Measurements from ENCODE around the gene FAM200A.

FAM200A gene

GRCh38 chr7:99500637-99501009 is 51.3 kb downstream of the FAM200A start:
- no peak overlapping the region; the same call in 1 of the 2 replicates for H3K27ac ChIP-seq (ENCODE audit: low read length)
- H2AFZ ChIP-seq (ENCODE audit: low read length): peak overlapping the region; percentile 91
- no peak for DNase-seq

GRCh38 chr7:99499721-99500636 is 51.9 kb downstream of the FAM200A start, which contains the start of gene ZNF394:
Gene ZNF394 (minus strand): TSS chr7:99500281. CDS start chr7:99500093, 188 bp downstream.
- Histone ChIP-seq H3K9me2 (replicated peaks; ENCODE audit: insufficient read depth, low read length) (no peaks in the 10 kb centered on the region), H3K79me2 (ENCODE audit: low read length) (peaks cover 56% of the 10 kb centered on the region), H3K36me3 (replicated peaks; ENCODE audit: insufficient read depth, low read length) (peaks cover 8% of the 10 kb centered on the region; the same call in 1 of the 2 replicates), H3K9me3 (replicated peaks; ENCODE audit: insufficient read depth, low read length) (no peaks in the 10 kb centered on the region), H3K27ac (ENCODE audit: low read length) (peak within 1 kb of the TSS; percentile 96), H4K20me1 (ENCODE audit: insufficient read depth, low read length) (no peaks in the 10 kb centered on the region), H3F3A (ENCODE audit: insufficient read depth, low read length) (peaks cover 8% of the 10 kb centered on the region), H3K9ac (ENCODE audit: low read length) (peak within 1 kb of the TSS; percentile 94), H3K27me3 (replicated peaks; ENCODE audit: insufficient read depth, low read length) (no peaks in the 10 kb centered on the region), H3K4me2 (ENCODE audit: low read depth, low read length) (peak within 1 kb of the TSS; percentile 85), H3K4me1 (ENCODE audit: low read length) (no peaks in the 10 kb centered on the region), H2AFZ (ENCODE audit: low read length) (peak within 1 kb of the TSS; percentile 91), H3K4me3 (ENCODE audit: low read length) (peak within 1 kb of the TSS; percentile 96)
- DNase-seq: peak; percentile 96
- no peak for TF ChIP-seq EZH2 (optimal IDR thresholded peaks at IDR 0.05; ENCODE audit: low read depth, low read length)

More at GRCh38 chr7:99500637-99501009, 51.3 kb downstream of the FAM200A start:
- no peaks in the 10 kb centered on the region for H3K27me3 ChIP-seq (replicated peaks; ENCODE audit: insufficient read depth, low read length)
- TF ChIP-seq EZH2 (optimal IDR thresholded peaks at IDR 0.05; ENCODE audit: low read depth, low read length): no peak
- no peak for TF ChIP-seq CTCF (IDR thresholded peaks at IDR 0.05; ENCODE audit: low read length)
- no peak for TF ChIP-seq EZH2phosphoT487 (IDR thresholded peaks at IDR 0.05; ENCODE audit: low read length)
- H3K4me1 ChIP-seq (ENCODE audit: low read length): peaks cover 1% of the 10 kb centered on the region
- H4K20me1 ChIP-seq (ENCODE audit: insufficient read depth, low read length): no peaks in the 10 kb centered on the region
- H3F3A ChIP-seq (ENCODE audit: insufficient read depth, low read length): peaks cover 8% of the 10 kb centered on the region
- H3K9me3 ChIP-seq (replicated peaks; ENCODE audit: insufficient read depth, low read length): no peaks in the 10 kb centered on the region
- H3K79me2 ChIP-seq (ENCODE audit: low read length): peaks cover 56% of the 10 kb centered on the region
- peaks cover 8% of the 10 kb centered on the region; the same call in 1 of the 2 replicates for H3K36me3 ChIP-seq (replicated peaks; ENCODE audit: insufficient read depth, low read length)
- H3K4me2 ChIP-seq (ENCODE audit: low read depth, low read length): peak overlapping the region; percentile 61
- H3K4me3 ChIP-seq (ENCODE audit: low read length): peak overlapping the region; percentile 96
- H3K9me2 ChIP-seq (replicated peaks; ENCODE audit: insufficient read depth, low read length): no peaks in the 10 kb centered on the region
- peak overlapping the region; percentile 94; the same call in 1 of the 2 replicates for H3K9ac ChIP-seq (ENCODE audit: low read length)

- peak overlapping the region; percentile 94 for H3K9ac ChIP-seq (ENCODE audit: low read length)
- no peaks in the 10 kb centered on the region for H3K4me1 ChIP-seq (ENCODE audit: low read length)
- H3F3A ChIP-seq (ENCODE audit: insufficient read depth, low read length): peaks cover 8% of the 10 kb centered on the region
- H3K27me3 ChIP-seq (replicated peaks; ENCODE audit: insufficient read depth, low read length): no peaks in the 10 kb centered on the region
- H3K36me3 ChIP-seq (replicated peaks; ENCODE audit: insufficient read depth, low read length): peaks cover 12% of the 10 kb centered on the region
- H3K4me2 ChIP-seq (ENCODE audit: low read depth, low read length): peak overlapping the region; percentile 85
- H3K79me2 ChIP-seq (ENCODE audit: low read length): peaks cover 62% of the 10 kb centered on the region
- H4K20me1 ChIP-seq (ENCODE audit: insufficient read depth, low read length): no peaks in the 10 kb centered on the region
- peak overlapping the region; percentile 96 for H3K4me3 ChIP-seq (ENCODE audit: low read length)
- H3K9me3 ChIP-seq (replicated peaks; ENCODE audit: insufficient read depth, low read length): no peaks in the 10 kb centered on the region; the same call in 1 of the 2 replicates
- peak overlapping the region; percentile 91 for H2AFZ ChIP-seq (ENCODE audit: low read length)
- H3K27ac ChIP-seq (ENCODE audit: low read length): peak overlapping the region; percentile 96
- no peaks in the 10 kb centered on the region for H3K9me2 ChIP-seq (replicated peaks; ENCODE audit: insufficient read depth, low read length)
- DNase-seq: peak; percentile 31
- TF ChIP-seq CTCF (IDR thresholded peaks at IDR 0.05; ENCODE audit: low read length) (no peak), EZH2 (optimal IDR thresholded peaks at IDR 0.05; ENCODE audit: low read depth, low read length) (no peak), EZH2phosphoT487 (IDR thresholded peaks at IDR 0.05; ENCODE audit: low read length) (no peak)
These were observed 52.6 kb downstream of the FAM200A start for GRCh38 chr7:99499371-99499720.

All from MM.1S (cell line).